Activated CD8-positive, alpha-beta memory T cell treated with anti-CD3 and anti-CD28 coated beads for 36 hours (primary cell): ENCODE measurements around the gene KCNN1. TPM values are rescaled to one million over a fixed set of nuclear protein-coding genes. Genes with fewer than 3 reads are reported as not detected.

ENCODE experiments used
- CTCF ChIA-PET: fragments of 350-600 bp; sonication (Branson Sonifier 250); formaldehyde crosslinking; loops from one replicate; lab custom pipeline; 2021; ENCODE audit warnings: antibody characterized with exemption; lab: Charles Lee
- POLR2A ChIA-PET: fragments of 350-600 bp; sonication (Branson Sonifier 250); formaldehyde crosslinking; loops from one replicate; lab custom pipeline; 2021; ENCODE audit warnings: antibody characterized with exemption; lab: Charles Lee
- total RNA-seq, 2 experiments: library from RNA; stranded (reverse); gene quantifications; one replicate each; pipeline ENCODE4 v1.2.3, GENCODE V29; 2021

KCNN1 gene
- total RNA-seq, 2 experiments from 2014 or later, result 0.15 TPM; not detected in 1

DNA sequence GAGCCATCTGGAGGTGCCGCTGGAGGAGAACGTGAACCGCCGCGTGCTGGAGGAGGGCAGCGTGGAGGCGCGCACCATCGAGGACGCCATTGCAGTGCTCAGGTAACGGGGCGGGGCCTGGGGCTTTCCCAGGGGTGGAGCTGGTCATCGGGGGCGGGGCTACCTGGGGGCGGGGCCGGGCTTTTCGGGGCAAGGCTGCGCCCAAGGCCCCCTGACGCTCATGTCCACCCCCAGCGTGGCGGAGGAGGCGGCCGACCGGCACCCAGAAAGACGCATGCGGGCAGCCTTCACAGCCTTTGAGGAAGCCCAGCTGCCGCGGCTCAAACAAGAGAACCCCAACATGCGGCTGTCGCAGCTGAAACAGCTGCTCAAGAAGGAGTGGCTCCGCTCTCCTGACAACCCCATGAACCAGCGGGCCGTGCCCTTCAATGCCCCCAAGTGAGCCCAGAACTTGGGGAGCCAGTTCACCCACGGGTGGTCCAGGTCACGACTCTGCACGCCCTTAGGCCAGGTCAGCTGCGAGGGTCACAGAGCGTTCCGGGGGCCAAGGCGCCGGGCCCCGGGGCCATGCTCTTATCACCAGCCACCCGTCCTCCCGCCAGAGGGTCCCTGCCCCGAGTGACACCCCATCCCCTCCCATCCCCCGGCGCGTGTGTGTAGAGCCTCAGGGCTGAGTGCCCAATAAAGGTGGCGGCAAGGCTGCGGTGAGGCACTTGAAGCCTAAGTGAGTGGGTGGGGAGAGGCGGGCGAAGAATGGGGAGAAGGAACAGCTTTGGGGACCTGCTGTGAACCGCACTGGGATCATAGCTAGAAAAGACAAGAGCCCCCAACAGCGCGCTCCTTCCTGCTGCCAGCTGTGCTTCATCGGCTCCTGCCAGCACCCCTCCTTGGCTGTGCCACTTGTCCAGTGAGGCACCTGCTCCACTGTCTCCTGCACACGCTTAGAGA, 23.4 kb upstream of the KCNN1 start:
- ChIA-PET POLR2A (no interaction called here), CTCF (interaction anchor here (0.5 to 19.4 kb wide), 2 partner anchors 55 to 276 kb away, joined by 5 to 284 read pairs; no protein-coding TSS in a partner anchor)

- CTCF ChIA-PET, result interaction anchor here (0.9 to 19.4 kb wide), 4 partner anchors 8 to 146 kb away, joined by 3 to 284 read pairs (median 4); no protein-coding TSS in a partner anchor
- POLR2A ChIA-PET, result no interaction called here
Observed at GRCh38 chr19:17944301-17944700, 22.6 kb upstream of the KCNN1 start.

DNA sequence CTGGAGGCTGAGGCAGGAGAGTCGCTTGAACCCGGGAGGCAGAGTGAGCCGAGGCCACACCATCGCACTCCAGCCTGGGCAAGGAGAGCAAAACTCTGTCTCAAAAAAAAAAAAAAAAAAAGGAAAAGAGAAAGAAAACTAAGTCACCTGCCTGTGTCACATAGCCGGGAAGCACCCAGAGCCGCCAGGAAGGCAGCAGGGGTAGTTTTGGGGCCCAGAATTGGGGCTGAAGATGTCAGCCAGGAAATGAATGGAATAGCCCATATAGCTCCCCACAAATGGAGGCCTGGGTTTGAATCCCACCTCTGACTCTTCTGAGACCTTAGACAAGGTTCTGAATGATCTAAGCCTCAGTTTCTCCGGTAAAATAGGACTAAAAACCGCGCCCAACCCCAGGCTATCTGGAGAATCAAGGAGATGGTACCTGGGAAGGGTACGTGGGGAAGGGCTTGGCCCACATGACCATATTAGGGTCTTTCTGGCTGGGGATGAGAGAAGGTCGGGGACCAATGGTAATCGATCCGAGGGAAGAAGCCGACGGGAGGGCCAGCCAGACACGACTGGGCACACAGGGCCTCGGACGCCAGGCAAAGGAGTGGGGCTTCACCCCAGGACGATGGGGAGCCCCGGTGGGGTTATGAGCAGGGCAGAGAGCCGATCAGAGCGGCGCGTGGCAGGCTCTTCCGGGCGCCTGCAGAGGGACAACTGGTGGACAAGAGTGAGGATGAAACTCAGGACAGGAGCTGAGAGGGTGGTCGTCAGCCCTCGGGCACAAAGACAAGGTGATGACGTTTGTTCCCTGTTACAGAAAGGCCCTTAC, 19.7 kb upstream of the KCNN1 start:
- CTCF ChIA-PET, result interaction anchor here (0.7 to 19.4 kb wide), 12 partner anchors 9 to 112 kb away, joined by 3 to 284 read pairs (median 4); partner anchors contain the start of genes CCDC124 and RPL18A
- POLR2A ChIA-PET, result no interaction called here

DNA sequence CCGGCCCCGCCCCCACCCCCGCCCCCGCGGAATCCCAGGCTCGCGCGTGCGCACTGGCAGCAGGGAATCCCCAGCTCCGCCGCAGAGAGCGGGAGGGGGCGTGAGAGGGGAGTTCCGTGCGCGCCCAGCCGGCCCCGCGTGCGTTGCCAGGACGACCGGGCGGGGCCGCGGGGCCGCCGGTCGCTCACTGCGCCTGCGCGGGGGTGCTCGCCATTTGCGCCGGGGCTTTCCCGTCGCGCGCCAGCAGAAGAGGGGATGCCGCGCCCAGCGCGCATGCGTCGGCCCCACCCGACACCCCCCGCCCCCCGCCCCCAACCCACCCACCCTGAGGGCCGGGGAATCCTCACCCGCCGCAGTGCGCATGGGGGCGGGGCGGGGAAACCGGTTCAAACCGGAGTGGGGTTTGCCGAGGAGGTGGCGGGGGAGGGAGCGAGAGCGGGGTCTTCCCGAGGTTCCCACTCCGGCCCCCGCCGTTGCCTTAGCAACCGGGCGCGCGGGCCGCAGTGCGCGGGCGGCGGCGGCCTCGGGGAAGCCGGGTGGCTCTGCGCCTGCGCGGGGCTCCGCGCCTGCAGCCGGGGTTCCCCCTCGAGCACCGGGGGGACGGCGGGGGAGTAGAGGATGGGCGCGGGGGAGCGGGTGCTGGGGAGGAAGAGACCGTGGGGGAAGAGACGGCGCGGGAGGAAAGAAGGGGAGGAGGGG, 18.9 kb upstream of the KCNN1 start:
- CTCF ChIA-PET, result interaction anchor here (0.7 to 19.4 kb wide), 9 partner anchors 10 to 143 kb away, joined by 3 to 284 read pairs (median 6); partner anchors contain the start of genes CCDC124 and RPL18A
- POLR2A ChIA-PET, result no interaction called here

- ChIA-PET POLR2A (no interaction called here), CTCF (interaction anchor here (0.7 to 19.4 kb wide), 5 partner anchors 10 to 143 kb away, joined by 3 to 284 read pairs (median 6); partner anchors contain the start of genes CCDC124 and RPL18A)
Observed at GRCh38 chr19:17948514-17948900, 18.4 kb upstream of the KCNN1 start.

GRCh38 chr19:17948931-17949930, 17.7 kb upstream of the KCNN1 start:
- ChIA-PET CTCF (interaction anchor here (0.7 to 19.4 kb wide), 4 partner anchors 11 to 142 kb away, joined by 3 to 284 read pairs (median 6); partner anchors contain the start of gene CCDC124), POLR2A (interaction anchor here (0.6 kb wide), 1 partner anchor 15 kb away, joined by 3 read pairs; no protein-coding TSS in a partner anchor)

DNA sequence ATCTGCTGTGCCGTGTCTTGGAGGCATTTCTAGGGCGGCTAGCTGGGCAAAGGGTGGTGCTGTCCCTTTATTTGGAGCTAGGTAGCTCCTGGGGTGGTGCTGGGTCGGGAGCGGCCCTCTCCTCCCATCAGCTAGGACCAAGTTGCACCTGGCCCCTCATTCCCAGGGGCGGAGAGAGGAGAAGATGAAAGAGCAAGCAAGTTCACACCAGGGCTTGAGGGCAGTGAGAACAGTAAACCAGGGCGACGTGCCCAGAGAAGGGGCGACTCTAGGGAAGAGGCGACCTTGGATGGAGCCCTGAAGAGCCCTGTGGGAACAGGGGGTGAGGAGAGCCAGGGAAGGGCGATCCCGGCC, 17.0 kb upstream of the KCNN1 start:
- CTCF ChIA-PET, result interaction anchor here (1.1 to 19.4 kb wide), 3 partner anchors 12 to 49 kb away, joined by 3 to 284 read pairs (median 6); partner anchors contain the start of gene CCDC124
- POLR2A ChIA-PET, result no interaction called here

- ChIA-PET POLR2A (interaction anchor here (0.7 kb wide), 1 partner anchor 45 kb away, joined by 3 read pairs; no protein-coding TSS in a partner anchor), CTCF (interaction anchor here (0.5 to 19.4 kb wide), 6 partner anchors 12 to 193 kb away, joined by 3 to 284 read pairs (median 3); partner anchors contain the start of gene CCDC124)
Observed at GRCh38 chr19:17950310-17951156, 16.4 kb upstream of the KCNN1 start.

- ChIA-PET POLR2A (interaction anchor here (0.7 kb wide), 1 partner anchor 44 kb away, joined by 3 read pairs; no protein-coding TSS in a partner anchor), CTCF (interaction anchor here (0.7 to 4.3 kb wide), 4 partner anchors 13 to 48 kb away, joined by 3 to 24 read pairs (median 6); no protein-coding TSS in a partner anchor)
Observed at GRCh38 chr19:17951157-17951989, 15.5 kb upstream of the KCNN1 start.

- POLR2A ChIA-PET, result no interaction called here
- CTCF ChIA-PET, result interaction anchor here (1.1 to 4.3 kb wide), 4 partner anchors 14 to 47 kb away, joined by 3 to 24 read pairs (median 6); partner anchors contain the start of gene CCDC124
Observed at GRCh38 chr19:17951990-17952976, 14.6 kb upstream of the KCNN1 start.

GRCh38 chr19:17953316-17953801, 13.5 kb upstream of the KCNN1 start:
- CTCF ChIA-PET, result interaction anchor here (0.6 to 4.3 kb wide), 4 partner anchors 15 to 216 kb away, joined by 4 to 24 read pairs (median 7); partner anchors contain the start of gene CCDC124
- POLR2A ChIA-PET, result no interaction called here

DNA sequence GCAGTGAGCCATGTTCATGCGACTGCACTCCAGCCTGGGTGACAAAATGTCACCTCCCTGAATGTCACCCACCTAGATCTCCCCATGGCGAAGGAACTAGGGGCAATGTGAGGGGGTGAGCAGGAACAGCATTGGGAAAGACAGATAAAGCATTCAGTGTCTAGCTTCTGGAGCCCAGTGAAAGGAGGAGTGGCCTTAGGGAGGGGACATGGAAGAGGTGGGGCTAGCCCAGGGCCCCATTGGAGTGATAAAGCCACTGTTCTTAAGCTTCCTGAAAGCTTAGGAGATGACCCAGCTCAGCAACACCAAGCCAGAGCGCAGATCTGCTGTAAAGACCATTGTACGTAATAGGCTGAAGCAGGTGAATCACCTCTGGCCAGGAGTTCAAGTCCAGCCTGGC, 13.0 kb upstream of the KCNN1 start:
- POLR2A ChIA-PET, result no interaction called here
- CTCF ChIA-PET, result interaction anchor here (0.6 to 4.3 kb wide), 4 partner anchors 8 to 216 kb away, joined by 4 to 24 read pairs (median 4); partner anchors contain the start of gene CCDC124

GRCh38 chr19:17954401-17954800, 12.5 kb upstream of the KCNN1 start:
- CTCF ChIA-PET, result interaction anchor here (0.8 to 4.3 kb wide), 4 partner anchors 9 to 43 kb away, joined by 3 to 24 read pairs (median 4); partner anchors contain the start of gene CCDC124
- POLR2A ChIA-PET, result no interaction called here
